Rectal smooth muscle tissue (tissue), 1 donor: Measurements from ENCODE around the gene TSPAN4.
A peak's percentile ranks its signal among the peaks of the same experiment; 100 is the strongest.

Experiments
- H3K27ac ChIP-seq: one replicate; pipeline ENCODE4 v1.7.0; 2013; ENCODE audit warnings: low read depth, low read length, inconsistent platforms
- H3K27me3 ChIP-seq: one replicate; pipeline ENCODE4 v1.7.0; 2013; ENCODE audit warnings: low read length; ENCODE audit not compliant: control insufficient read depth, insufficient read depth
- H3K36me3 ChIP-seq: one replicate; pipeline ENCODE4 v1.7.0; 2013; ENCODE audit warnings: low read length; ENCODE audit not compliant: control insufficient read depth, insufficient read depth
- H3K4me1 ChIP-seq: one replicate; pipeline ENCODE4 v1.7.0; 2013; ENCODE audit warnings: low read length; ENCODE audit not compliant: control insufficient read depth, insufficient read depth
- H3K4me3 ChIP-seq: one replicate; pipeline ENCODE4 v1.7.0; 2013; ENCODE audit warnings: low read length
- H3K9ac ChIP-seq: one replicate; pipeline ENCODE4 v1.7.0; 2013; ENCODE audit warnings: low read length

The TSPAN4 gene

GRCh38 chr11:842370-843002 is at the start of gene TSPAN4, which contains the start of gene POLR2L:
TSPAN4 (plus strand) TSS chr11:842852; CDS start chr11:850305, 7,453 bp downstream.
POLR2L (minus strand) TSS chr11:842529; CDS start chr11:842508, 21 bp downstream.
- peaks cover 18% of the 10 kb centered on the region for H3K36me3 ChIP-seq
- H3K9ac ChIP-seq = peak within 1 kb of the TSS; percentile 10
- peaks cover 21% of the 10 kb centered on the region for H3K4me1 ChIP-seq
- H3K27me3 ChIP-seq = no peaks in the 10 kb centered on the region
- H3K4me3 ChIP-seq = peak within 1 kb of the TSS; percentile 79
- peak within 1 kb of the TSS; percentile 97 for H3K27ac ChIP-seq

GRCh38 chr11:792873-793272 is 49.8 kb upstream of the TSPAN4 start:
- Histone ChIP-seq H3K4me3 (no peak overlapping the region), H3K36me3 (no peaks in the 10 kb centered on the region), H3K4me1 (peaks cover 7% of the 10 kb centered on the region), H3K27me3 (peaks cover 6% of the 10 kb centered on the region), H3K27ac (no peak overlapping the region), H3K9ac (no peak overlapping the region)

GRCh38 chr11:793556-793955 is 49.1 kb upstream of the TSPAN4 start:
- Histone ChIP-seq H3K27ac (no peak overlapping the region), H3K9ac (no peak overlapping the region), H3K4me3 (no peak overlapping the region), H3K4me1 (peaks cover 7% of the 10 kb centered on the region), H3K36me3 (no peaks in the 10 kb centered on the region), H3K27me3 (peaks cover 6% of the 10 kb centered on the region)

- Histone ChIP-seq H3K4me1 (peaks cover 7% of the 10 kb centered on the region), H3K36me3 (no peaks in the 10 kb centered on the region), H3K9ac (no peak overlapping the region), H3K4me3 (no peak overlapping the region), H3K27ac (no peak overlapping the region), H3K27me3 (peaks cover 5% of the 10 kb centered on the region)
These were observed 48.5 kb upstream of the TSPAN4 start for GRCh38 chr11:794013-794765.

- peaks cover 3% of the 10 kb centered on the region for H3K36me3 ChIP-seq
- no peaks in the 10 kb centered on the region for H3K27me3 ChIP-seq
- H3K27ac ChIP-seq = no peak overlapping the region
- H3K4me1 ChIP-seq = peaks cover 7% of the 10 kb centered on the region
- no peak overlapping the region for H3K9ac ChIP-seq
- peak overlapping the region; percentile 71 for H3K4me3 ChIP-seq
These were observed 47.7 kb upstream of the TSPAN4 start for GRCh38 chr11:794766-795633.

- Histone ChIP-seq H3K36me3 (peaks cover 3% of the 10 kb centered on the region), H3K4me1 (peaks cover 7% of the 10 kb centered on the region), H3K27me3 (no peaks in the 10 kb centered on the region), H3K9ac (peak overlapping the region; percentile 40), H3K27ac (peak overlapping the region; percentile 77), H3K4me3 (peak overlapping the region; percentile 71)
These were observed 46.8 kb upstream of the TSPAN4 start for GRCh38 chr11:795634-796564.

GRCh38 chr11:796565-797295 is 45.9 kb upstream of the TSPAN4 start:
- peaks cover 3% of the 10 kb centered on the region for H3K36me3 ChIP-seq
- H3K4me1 ChIP-seq = peaks cover 7% of the 10 kb centered on the region
- H3K9ac ChIP-seq = peak overlapping the region; percentile 52
- peak overlapping the region; percentile 77 for H3K27ac ChIP-seq
- no peaks in the 10 kb centered on the region for H3K27me3 ChIP-seq
- peak overlapping the region; percentile 71 for H3K4me3 ChIP-seq

- Histone ChIP-seq H3K27me3 (no peaks in the 10 kb centered on the region), H3K9ac (peak overlapping the region; percentile 52), H3K27ac (peak overlapping the region; percentile 77), H3K4me3 (peak overlapping the region; percentile 71), H3K4me1 (peaks cover 7% of the 10 kb centered on the region), H3K36me3 (peaks cover 3% of the 10 kb centered on the region)
These were observed 45.2 kb upstream of the TSPAN4 start for GRCh38 chr11:797296-798092.

- Histone ChIP-seq H3K9ac (peak within 1 kb of the TSS; percentile 52), H3K27me3 (no peaks in the 10 kb centered on the region), H3K4me1 (peaks cover 7% of the 10 kb centered on the region), H3K36me3 (peaks cover 3% of the 10 kb centered on the region), H3K4me3 (peak within 1 kb of the TSS; percentile 71), H3K27ac (peak within 1 kb of the TSS; percentile 77)
These were observed 44.4 kb upstream of the TSPAN4 start, which contains the start of gene SLC25A22 for GRCh38 chr11:798093-798713. SLC25A22 (minus strand) TSS chr11:798281; CDS start chr11:795006, 3,275 bp downstream.

GRCh38 chr11:799641-800316 is 42.9 kb upstream of the TSPAN4 start:
- H3K4me1 ChIP-seq = peaks cover 14% of the 10 kb centered on the region
- H3K36me3 ChIP-seq = peaks cover 3% of the 10 kb centered on the region

More at GRCh38 chr11:799641-800316, 42.9 kb upstream of the TSPAN4 start:
- H3K4me3 ChIP-seq = no peak overlapping the region
- no peak overlapping the region for H3K27ac ChIP-seq
- no peaks in the 10 kb centered on the region for H3K27me3 ChIP-seq
- H3K9ac ChIP-seq = no peak overlapping the region
